Measurements from ENCODE around the gene ELAC1. TPM values are rescaled to one million over a fixed set of nuclear protein-coding genes. Genes with fewer than 3 reads are reported as not detected.
"Not testable (repeated sequence)": the region's sequence is repeated elsewhere in the genome, so short reads cannot be mapped to it uniquely, and the experiment has no call there.

The ELAC1 gene
- polyA plus RNA-seq, 2 of the 4 experiments (the other 2 are of a cell fraction) = 4.2 to 6.6 TPM

GRCh38 chr18:50994031-50994430, 26.2 kb downstream of the ELAC1 start:
- ATAC-seq = no peak

GRCh38 chr18:51003174-51003573, 35.3 kb downstream of the ELAC1 start:
- H3K4me2 ChIP-seq; H3K4me1 ChIP-seq; FAIRE-seq; DNase-seq (ENCODE audit: low read depth in 1 of 2, low spot score in 1 of 2); H3K4me3 ChIP-seq; H3K27ac ChIP-seq; ATAC-seq; CTCF ChIA-PET; H3K9me3 ChIP-seq; POLR2A ChIA-PET: not testable (repeated sequence)
- 9% methylated on average over 2 of the region's 2 CpGs for WGBS (ENCODE audit: missing lambda C conversion rate)

More at GRCh38 chr18:50994031-50994430, 26.2 kb downstream of the ELAC1 start:
- Histone ChIP-seq H3K27ac (no peak overlapping the region), H3K4me3 (no peak overlapping the region), H3K4me2 (no peak overlapping the region), H3K9me3 (no peaks in the 10 kb centered on the region), H3K4me1 (no peaks in the 10 kb centered on the region)
- FAIRE-seq (no peak), DNase-seq (ENCODE audit: low read depth in 1 of 2, low spot score in 1 of 2) (no peak)
- ChIA-PET CTCF (no interaction called here), POLR2A (no interaction called here)
- TF ChIP-seq REST (IDR thresholded peaks at IDR 0.05) (no peak), ATOH8 (CRISPR knock-in tag; IDR thresholded peaks at IDR 0.05; ENCODE audit: low read depth) (no peak), ZC3H11A (IDR thresholded peaks at IDR 0.05) (no peak)
- 59% methylated on average over 2 of the region's 2 CpGs for WGBS (ENCODE audit: missing lambda C conversion rate)

- no peaks in the 10 kb centered on the region for H3K4me1 ChIP-seq
- DNase-seq (ENCODE audit: low read depth in 1 of 2, low spot score in 1 of 2) (no peak), ATAC-seq (no peak), FAIRE-seq (no peak)
- H3K27ac ChIP-seq = no peak overlapping the region
- H3K9me3 ChIP-seq = no peaks in the 10 kb centered on the region
- CTCF ChIA-PET = no interaction called here
- WGBS (ENCODE audit: missing lambda C conversion rate) = 78% methylated on average over 5 of the region's 5 CpGs
- no peak overlapping the region for H3K4me2 ChIP-seq
- TF ChIP-seq PHF8 (IDR thresholded peaks at IDR 0.05; ENCODE audit: borderline replicate concordance, low read depth) (no peak), CTCF (IDR thresholded peaks at IDR 0.05) (no peak), MAZ (IDR thresholded peaks at IDR 0.05; ENCODE audit: borderline replicate concordance, low read depth, low read length) (no peak), EHMT2 (IDR thresholded peaks at IDR 0.05; ENCODE audit: low read depth) (no peak)
- H3K4me3 ChIP-seq = no peak overlapping the region
- POLR2A ChIA-PET = no interaction called here
Observed at GRCh38 chr18:51006061-51006818, 38.4 kb downstream of the ELAC1 start.

- H3K9me3 ChIP-seq = no peaks in the 10 kb centered on the region
- H3K4me3 ChIP-seq = no peak overlapping the region
- H3K4me2 ChIP-seq = no peak overlapping the region
- H3K27ac ChIP-seq = no peak overlapping the region
- 65% methylated on average over 9 of the region's 13 CpGs for WGBS (ENCODE audit: missing lambda C conversion rate)
- POLR2A ChIA-PET = no interaction called here
- H3K4me1 ChIP-seq = no peaks in the 10 kb centered on the region
- FAIRE-seq = no peak
- no peak for DNase-seq (ENCODE audit: low read depth in 1 of 2, low spot score in 1 of 2)
- CTCF ChIA-PET = no interaction called here
- no peak for ATAC-seq
- TF ChIP-seq RNF2 (IDR thresholded peaks at IDR 0.05; ENCODE audit: borderline replicate concordance, low read depth) (no peak), HMGXB4 (CRISPR knock-in tag; IDR thresholded peaks at IDR 0.05; ENCODE audit: borderline replicate concordance) (no peak), ESRRA (IDR thresholded peaks at IDR 0.05; ENCODE audit: borderline replicate concordance, low read length) (no peak), ZFP36 (IDR thresholded peaks at IDR 0.05; ENCODE audit: borderline replicate concordance, partially characterized antibody) (no peak), FOXS1 (CRISPR knock-in tag; IDR thresholded peaks at IDR 0.05) (no peak), SREBF2 (IDR thresholded peaks at IDR 0.05) (no peak), MAZ (IDR thresholded peaks at IDR 0.05; ENCODE audit: borderline replicate concordance, low read depth, low read length) (no peak), CHD4 (IDR thresholded peaks at IDR 0.05; ENCODE audit: borderline replicate concordance) (no peak), EHMT2 (IDR thresholded peaks at IDR 0.05; ENCODE audit: low read depth) (no peak), JUN (IDR thresholded peaks at IDR 0.05) (no peak), KDM5A (IDR thresholded peaks at IDR 0.05) (no peak), ZC3H11A (IDR thresholded peaks at IDR 0.05) (no peak), PHF8 (IDR thresholded peaks at IDR 0.05; ENCODE audit: borderline replicate concordance, low read depth) (no peak), RCOR1 (IDR thresholded peaks at IDR 0.05; ENCODE audit: low read depth, low read length) (no peak)
Observed at GRCh38 chr18:51006948-51007789, 39.3 kb downstream of the ELAC1 start.

All from A549 (cell line).